ENCODE measurements around the gene SSR2. TPM values are rescaled to one million over a fixed set of nuclear protein-coding genes. Genes with fewer than 3 reads are reported as not detected.

The SSR2 gene
- total RNA-seq, 2 donors from 2014 or later, result 193 to 234 TPM

- peaks cover 15 to 22% of the 10 kb centered on the region in 2 donors for H3K36me3 Mint-ChIP-seq (ENCODE audit: insufficient read depth in 2 of 2)
- no peaks in the 10 kb centered on the region for H3K27me3 Mint-ChIP-seq (ENCODE audit: low read depth)
- H3K9me3 Mint-ChIP-seq, result no peaks in the 10 kb centered on the region
- peak overlapping the region; percentile 98 for H3K27ac Mint-ChIP-seq
- ATAC-seq (replicated peaks in 1 of 2) (no peak), DNase-seq (no peak)
- peak overlapping the region; percentile 87 to 91 for H3K4me3 Mint-ChIP-seq
- peaks cover 66% of the 10 kb centered on the region for H3K4me1 Mint-ChIP-seq (ENCODE audit: low read depth)
Observed at GRCh38 chr1:155979597-155980343, 41.0 kb downstream of the SSR2 start.

GRCh38 chr1:155978973-155979429 lies 41.8 kb downstream of the SSR2 start:
- Mint-ChIP-seq H3K36me3 (ENCODE audit: insufficient read depth in 2 of 2) (peaks cover 15 to 25% of the 10 kb centered on the region in 2 donors), H3K9me3 (no peaks in the 10 kb centered on the region), H3K27me3 (ENCODE audit: low read depth) (no peaks in the 10 kb centered on the region), H3K27ac (peak overlapping the region; percentile 98), H3K4me3 (peak overlapping the region; percentile 87 to 91), H3K4me1 (ENCODE audit: low read depth) (peaks cover 74% of the 10 kb centered on the region)
- DNase-seq (peak in 1 of 2 donors; percentile 30), ATAC-seq (replicated peaks in 1 of 2) (peak in 1 of 2 donors; percentile 5)

GRCh38 chr1:155978325-155978972 lies 42.3 kb downstream of the SSR2 start, which contains the start of gene ARHGEF2:
ARHGEF2 (minus strand) TSS chr1:155978547; CDS start chr1:155978427, 120 bp downstream.
- peak; percentile 85 to 89 for DNase-seq
- Mint-ChIP-seq H3K27me3 (ENCODE audit: low read depth) (no peaks in the 10 kb centered on the region), H3K36me3 (ENCODE audit: insufficient read depth in 2 of 2) (peaks cover 15 to 25% of the 10 kb centered on the region in 2 donors), H3K4me3 (peak within 1 kb of the TSS; percentile 87 to 91), H3K9me3 (no peaks in the 10 kb centered on the region), H3K27ac (peak within 1 kb of the TSS; percentile 98), H3K4me1 (ENCODE audit: low read depth) (peaks cover 77% of the 10 kb centered on the region)
- peak; percentile 81 to 83 for ATAC-seq (replicated peaks in 1 of 2)

- H3K36me3 Mint-ChIP-seq (ENCODE audit: insufficient read depth in 2 of 2), result peaks cover 15 to 27% of the 10 kb centered on the region in 2 donors
- H3K27ac Mint-ChIP-seq, result peak overlapping the region; percentile 98
- H3K9me3 Mint-ChIP-seq, result no peaks in the 10 kb centered on the region
- peaks cover 77% of the 10 kb centered on the region for H3K4me1 Mint-ChIP-seq (ENCODE audit: low read depth)
- H3K27me3 Mint-ChIP-seq (ENCODE audit: low read depth), result no peaks in the 10 kb centered on the region
- peak; percentile 40 to 54 for ATAC-seq (replicated peaks in 1 of 2)
- DNase-seq, result peak; percentile 68 to 69
- peak overlapping the region; percentile 87 to 91 for H3K4me3 Mint-ChIP-seq
Observed at GRCh38 chr1:155977690-155978324, 42.9 kb downstream of the SSR2 start.

GRCh38 chr1:155976913-155977689 lies 43.6 kb downstream of the SSR2 start:
- peaks cover 77% of the 10 kb centered on the region for H3K4me1 Mint-ChIP-seq (ENCODE audit: low read depth)
- peak overlapping the region; percentile 81 for H3K27ac Mint-ChIP-seq
- no peaks in the 10 kb centered on the region for H3K27me3 Mint-ChIP-seq (ENCODE audit: low read depth)
- DNase-seq (peak in 1 of 2 donors; percentile 34), ATAC-seq (replicated peaks in 1 of 2) (no peak)
- no peaks in the 10 kb centered on the region for H3K9me3 Mint-ChIP-seq
- peaks cover 15 to 31% of the 10 kb centered on the region in 2 donors for H3K36me3 Mint-ChIP-seq (ENCODE audit: insufficient read depth in 2 of 2)
- H3K4me3 Mint-ChIP-seq, result peak overlapping the region; percentile 87 to 91

GRCh38 chr1:155976062-155976912 lies 44.5 kb downstream of the SSR2 start:
- ATAC-seq (replicated peaks in 1 of 2) (no peak), DNase-seq (peak; percentile 52 to 55)
- no peaks in the 10 kb centered on the region for H3K9me3 Mint-ChIP-seq
- H3K27ac Mint-ChIP-seq, result peak overlapping the region; percentile 81
- no peaks in the 10 kb centered on the region for H3K27me3 Mint-ChIP-seq (ENCODE audit: low read depth)
- peaks cover 15 to 28% of the 10 kb centered on the region in 2 donors for H3K36me3 Mint-ChIP-seq (ENCODE audit: insufficient read depth in 2 of 2)
- peaks cover 77% of the 10 kb centered on the region for H3K4me1 Mint-ChIP-seq (ENCODE audit: low read depth)
- peak overlapping the region; percentile 87 to 91 for H3K4me3 Mint-ChIP-seq

- Mint-ChIP-seq H3K27me3 (ENCODE audit: low read depth) (no peaks in the 10 kb centered on the region), H3K9me3 (no peaks in the 10 kb centered on the region), H3K4me1 (ENCODE audit: low read depth) (peaks cover 77% of the 10 kb centered on the region), H3K4me3 (peak overlapping the region; percentile 87 to 91), H3K36me3 (ENCODE audit: insufficient read depth in 2 of 2) (peaks cover 15 to 27% of the 10 kb centered on the region in 2 donors), H3K27ac (peak overlapping the region; percentile 81)
- ATAC-seq (replicated peaks in 1 of 2) (no peak), DNase-seq (no peak)
Observed at GRCh38 chr1:155975375-155976061, 45.2 kb downstream of the SSR2 start.

- Mint-ChIP-seq H3K27ac (peak overlapping the region; percentile 94), H3K4me1 (ENCODE audit: low read depth) (peaks cover 77% of the 10 kb centered on the region), H3K9me3 (no peaks in the 10 kb centered on the region), H3K27me3 (ENCODE audit: low read depth) (no peaks in the 10 kb centered on the region), H3K36me3 (ENCODE audit: insufficient read depth in 2 of 2) (peaks cover 17 to 26% of the 10 kb centered on the region in 2 donors), H3K4me3 (peak overlapping the region; percentile 87 to 91)
- ATAC-seq (replicated peaks in 1 of 2) (no peak), DNase-seq (no peak)
Observed at GRCh38 chr1:155974208-155975115, 46.3 kb downstream of the SSR2 start.

GRCh38 chr1:155973723-155974122 lies 47.0 kb downstream of the SSR2 start:
- ATAC-seq (replicated peaks in 1 of 2), result no peak
- H3K36me3 Mint-ChIP-seq (ENCODE audit: insufficient read depth in 2 of 2), result peaks cover 20 to 30% of the 10 kb centered on the region in 2 donors

GRCh38 chr1:155971910-155972809 lies 48.6 kb downstream of the SSR2 start:
- peak overlapping the region; percentile 66 to 77 for H3K4me3 Mint-ChIP-seq
- no peaks in the 10 kb centered on the region for H3K9me3 Mint-ChIP-seq
- peak overlapping the region; percentile 94 for H3K27ac Mint-ChIP-seq
- DNase-seq (no peak), ATAC-seq (replicated peaks in 1 of 2) (no peak)
- peaks cover 17 to 33% of the 10 kb centered on the region in 2 donors for H3K36me3 Mint-ChIP-seq (ENCODE audit: insufficient read depth in 2 of 2)
- peaks cover 98% of the 10 kb centered on the region for H3K4me1 Mint-ChIP-seq (ENCODE audit: low read depth)
- no peaks in the 10 kb centered on the region for H3K27me3 Mint-ChIP-seq (ENCODE audit: low read depth)

More at GRCh38 chr1:155973723-155974122, 47.0 kb downstream of the SSR2 start:
- Mint-ChIP-seq H3K27me3 (ENCODE audit: low read depth) (no peaks in the 10 kb centered on the region), H3K4me3 (peak overlapping the region; percentile 77 to 91), H3K27ac (peak overlapping the region; percentile 94), H3K4me1 (ENCODE audit: low read depth) (peaks cover 83% of the 10 kb centered on the region), H3K9me3 (no peaks in the 10 kb centered on the region)
- DNase-seq, result no peak

Data from activated T-cell treated with anti-CD3 and anti-CD28 coated beads, Interleukin-2, amount 50 U/mL, for 72 hours (primary cell).